HT-29 (cell line): ENCODE measurements around the gene TIGD4. TPM values are rescaled to one million over a fixed set of nuclear protein-coding genes. Genes with fewer than 3 reads are reported as not detected.

Source experiments
- DNase-seq: peaks from one replicate; pipeline ENCODE4 v3.0.0-alpha.2; 2015; ENCODE audit warnings: low spot score
- total RNA-seq: library from RNA; depleted of rRNA; stranded (reverse); fragments of >200 nt; shearing (Covaris generic); gene quantifications from 2 replicates; pipeline ENCODE4 v1.2.3, GENCODE V29; 2014; rRNA removed

TIGD4 gene
- total RNA-seq, 1 experiment from 2014 or later = 0.23 TPM

- DNase-seq = no peak
These were observed 51.7 kb downstream of the TIGD4 start for GRCh38 chr4:152727784-152728183.

DNA sequence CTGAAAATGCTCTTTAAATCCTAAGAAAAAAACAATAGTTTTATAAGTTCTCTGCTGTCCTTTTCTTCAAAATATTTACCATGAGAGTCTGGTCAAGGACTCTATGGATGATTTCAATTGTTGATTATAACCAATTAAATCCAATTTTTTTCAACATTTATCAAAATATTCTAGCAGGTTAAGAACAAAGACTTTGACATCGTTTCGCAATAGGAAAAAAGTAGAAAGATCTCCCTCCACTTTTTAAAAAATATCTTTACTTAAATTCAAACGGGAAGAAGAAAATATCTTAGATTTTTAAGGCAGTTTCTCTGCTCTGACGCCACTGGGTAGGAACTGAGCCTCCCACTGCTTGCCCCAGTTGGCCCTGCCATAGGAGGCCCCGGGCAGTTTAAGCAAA, 55.0 kb downstream of the TIGD4 start:
- no peak for DNase-seq

GRCh38 chr4:152723236-152723635, 56.3 kb downstream of the TIGD4 start:
- no peak for DNase-seq

DNA sequence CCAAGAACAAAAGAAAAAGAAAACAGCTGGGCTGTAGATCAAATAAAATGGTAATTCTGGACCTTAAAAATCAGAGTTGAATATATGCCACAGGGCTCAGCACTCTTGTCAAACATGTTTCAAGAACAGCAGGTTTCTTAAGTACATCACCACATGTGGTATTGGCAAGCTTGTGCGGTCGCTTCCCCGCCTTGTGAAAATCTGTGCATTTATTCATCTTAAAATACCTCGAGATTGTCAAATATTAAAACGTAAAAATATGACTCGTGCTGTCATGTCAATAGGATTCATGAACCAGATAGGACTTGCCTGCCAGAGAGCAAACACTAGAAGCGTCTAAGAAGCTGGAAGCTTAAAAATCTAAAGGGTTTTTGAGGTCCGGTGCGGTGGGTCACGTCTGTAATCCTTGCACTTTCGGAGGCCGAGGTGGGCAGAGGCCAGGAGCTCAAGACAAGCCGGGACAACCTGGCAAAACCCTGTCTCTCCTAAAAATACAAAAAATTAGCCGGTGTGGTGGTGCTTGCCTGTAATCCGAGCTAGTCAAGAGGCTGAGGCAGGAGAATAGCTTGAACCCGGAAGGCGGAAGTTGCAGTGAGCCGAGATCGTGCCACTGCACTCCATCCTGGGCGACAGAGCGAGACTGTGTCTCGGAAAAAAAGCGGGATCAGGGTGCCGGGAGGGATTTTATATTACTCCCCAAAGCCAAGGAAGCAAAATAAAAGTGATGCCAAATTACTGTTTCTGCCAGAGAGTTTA, 59.6 kb downstream of the TIGD4 start:
- DNase-seq = no peak

Other genes starting within 250 kb of the TIGD4 start
- gene FBXW7, start 243.6 kb downstream of the TIGD4 start, total RNA-seq = 20.4 and 26.4 TPM in 2 replicates
- 0.05 and 0.56 TPM in 2 replicates for gene TMEM154, start 99.7 kb downstream of the TIGD4 start, total RNA-seq
- gene ARFIP1, start 224 bp upstream of the TIGD4 start, total RNA-seq = 27.0 and 29.6 TPM in 2 replicates
- gene FHDC1, start 156.6 kb upstream of the TIGD4 start, total RNA-seq = 2.8 and 3.0 TPM in 2 replicates